HTERT RPE-1 (cell line): ENCODE measurements around the gene KRTAP5-9.
"Not testable (repeated sequence)": the region's sequence is repeated elsewhere in the genome, so short reads cannot be mapped to it uniquely, and the experiment has no call there.

ENCODE experiments used
- in situ Hi-C: fragments of 300-500 bp; cut with MboI; formaldehyde crosslinking; loops from 4 replicates; pipeline ENCODE4 v1.14.3; 2020; ENCODE audit warnings: low sequenced_read_pairs

Gene KRTAP5-9

DNA sequence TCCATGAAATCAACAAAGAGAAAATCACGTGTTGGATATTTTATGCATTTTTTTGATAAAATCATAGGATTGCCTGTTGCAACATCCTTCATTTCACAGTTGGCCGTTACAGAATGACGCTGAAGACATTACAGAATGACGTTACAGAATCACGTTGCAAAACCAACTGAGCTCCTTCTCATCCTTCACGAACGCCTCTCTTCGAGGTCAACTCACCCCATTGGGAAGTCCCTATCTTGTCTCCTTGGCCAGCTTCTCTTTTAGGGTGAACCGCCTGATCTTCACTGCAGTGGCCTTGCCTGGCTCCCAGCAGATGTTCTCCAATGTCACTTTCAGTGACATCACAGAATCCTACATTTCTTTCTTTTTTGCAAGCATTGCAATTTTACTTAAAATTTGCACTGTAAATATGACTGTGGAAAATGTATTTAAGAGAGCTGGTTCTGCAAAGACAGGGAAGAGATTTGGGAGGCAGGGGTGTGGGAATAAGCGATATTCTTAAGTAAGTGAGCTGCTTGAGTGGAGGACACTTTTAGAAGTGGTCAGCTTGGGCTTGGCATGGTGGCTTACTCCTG lies 16.1 kb upstream of the KRTAP5-9 start:
- in situ Hi-C loops, result no loop called here

- in situ Hi-C loops, result not testable (repeated sequence)
These were observed 13.3 kb upstream of the KRTAP5-9 start for GRCh38 chr11:71534711-71535608.

DNA sequence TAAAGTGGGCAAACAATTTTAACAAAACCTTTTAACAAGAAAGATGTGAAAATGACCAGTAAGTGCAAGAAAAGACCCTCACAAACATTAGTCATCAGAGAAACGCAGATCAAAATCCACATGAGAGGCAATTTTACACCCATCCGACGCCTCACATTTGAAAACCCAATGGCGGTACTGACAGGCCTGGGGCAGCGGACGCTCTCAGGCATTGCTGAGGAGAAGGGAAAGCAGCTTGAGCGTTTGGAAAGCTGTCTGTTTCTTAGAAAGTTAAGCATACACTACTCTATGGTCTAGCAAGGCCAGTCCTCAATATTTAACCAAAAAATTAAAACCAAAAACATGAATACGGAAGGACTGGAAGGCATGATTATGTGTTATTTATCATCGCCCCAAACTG lies 12.4 kb upstream of the KRTAP5-9 start:
- in situ Hi-C loops, result no loop called here

DNA sequence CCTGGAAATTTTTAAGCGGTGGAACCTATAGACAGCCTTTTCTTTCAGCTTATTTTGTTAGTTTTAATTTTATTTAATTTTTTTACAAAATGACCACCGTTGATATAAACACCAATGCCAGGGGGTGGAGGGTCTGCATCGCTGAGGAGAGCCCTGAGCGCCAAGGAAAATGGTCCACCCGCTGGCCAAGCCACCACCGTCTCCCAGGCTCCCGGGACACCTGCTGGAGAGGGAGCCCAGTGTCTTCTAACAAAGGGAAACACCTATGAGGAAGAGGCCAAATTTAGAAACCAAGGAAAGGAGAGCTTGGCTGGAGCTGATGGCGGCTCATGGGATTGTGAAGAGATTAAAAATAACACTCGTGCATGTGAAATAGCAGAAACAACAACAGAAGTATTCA lies 10.7 kb upstream of the KRTAP5-9 start:
- in situ Hi-C loops, result no loop called here

GRCh38 chr11:71537977-71538665 lies 10.1 kb upstream of the KRTAP5-9 start, which contains the start of gene KRTAP5-8:
TSS of gene KRTAP5-8 (plus strand) at chr11:71538025. CDS start at chr11:71538056, 31 bp downstream.
- in situ Hi-C loops, result not testable (repeated sequence)

DNA sequence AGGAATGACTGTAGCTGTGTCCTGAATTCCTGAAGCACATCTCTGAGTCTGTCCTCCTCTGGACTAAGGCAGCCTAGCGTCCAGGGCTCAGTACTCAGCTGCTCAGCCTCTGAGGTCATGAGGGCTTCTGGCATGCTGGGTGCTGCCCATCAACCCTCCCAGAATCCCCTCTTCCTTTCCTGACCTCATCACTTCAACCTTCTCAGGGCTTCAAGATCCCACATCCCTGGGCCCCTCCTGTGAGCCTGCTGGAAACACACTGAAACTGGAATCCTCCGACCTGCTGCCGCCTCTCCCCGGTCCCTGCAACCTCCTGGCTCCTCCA lies 9.6 kb upstream of the KRTAP5-9 start:
- in situ Hi-C loops, result no loop called here

DNA sequence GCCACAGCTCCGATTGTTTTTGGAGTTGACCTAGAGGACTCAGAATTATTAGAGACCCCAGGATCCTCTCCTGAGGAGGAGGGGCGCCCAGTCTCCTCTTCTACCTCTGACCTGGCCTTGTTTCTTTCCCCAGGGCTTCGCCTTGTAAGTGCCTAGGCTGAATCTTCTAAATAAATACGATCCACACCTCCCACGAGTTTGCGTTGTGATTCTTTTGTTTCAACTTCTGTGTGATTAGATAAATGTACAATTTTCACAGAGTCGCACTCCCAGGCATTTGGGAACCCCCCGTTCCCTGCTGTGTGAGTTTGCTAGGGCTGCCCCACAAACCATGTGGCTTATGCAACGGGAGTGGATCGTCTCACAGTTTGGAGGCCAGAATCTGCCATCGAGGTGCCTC lies 9.2 kb upstream of the KRTAP5-9 start:
- in situ Hi-C loops, result no loop called here

GRCh38 chr11:71539971-71540370 lies 8.2 kb upstream of the KRTAP5-9 start:
- in situ Hi-C loops, result not testable (repeated sequence)

- in situ Hi-C loops, result not testable (repeated sequence)
These were observed 7.5 kb upstream of the KRTAP5-9 start for GRCh38 chr11:71540521-71541304.

GRCh38 chr11:71542382-71542781 lies 5.8 kb upstream of the KRTAP5-9 start:
- in situ Hi-C loops, result no loop called here

- in situ Hi-C loops, result no loop called here
These were observed 5.1 kb upstream of the KRTAP5-9 start for GRCh38 chr11:71542879-71543777.

- in situ Hi-C loops, result no loop called here
These were observed 4.4 kb upstream of the KRTAP5-9 start for GRCh38 chr11:71543866-71544265.

DNA sequence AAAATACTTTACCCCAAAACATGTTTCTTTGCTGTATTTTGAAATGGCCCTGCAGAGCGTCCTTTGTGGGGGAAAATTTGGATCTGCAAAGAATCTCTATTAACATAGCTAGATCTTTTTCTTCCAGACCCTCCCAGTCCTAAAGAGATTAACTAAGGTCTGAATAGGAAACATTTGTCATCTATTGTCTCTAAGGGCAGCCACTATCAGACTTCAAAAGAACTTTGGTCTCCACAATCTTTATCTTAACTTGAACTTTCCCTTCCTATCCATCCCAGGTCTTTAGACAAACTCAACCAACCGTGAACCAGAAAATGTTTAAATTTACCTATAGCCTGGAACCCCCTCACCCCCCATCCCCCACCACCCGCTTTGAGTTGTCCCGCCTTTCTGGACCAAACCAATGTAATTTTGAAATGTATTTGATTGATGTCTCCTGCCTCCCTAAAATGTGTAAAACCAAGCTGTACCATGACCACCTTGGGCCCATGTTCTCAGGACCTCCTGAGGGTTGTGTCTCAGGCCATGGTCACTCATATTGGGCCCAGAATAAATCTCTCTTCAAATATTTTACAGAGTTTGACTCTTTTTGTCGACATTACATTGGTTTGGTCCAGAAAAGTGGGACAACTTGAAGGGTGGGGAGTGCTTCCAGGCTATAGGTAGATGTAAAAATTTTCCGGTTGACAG lies 3.5 kb upstream of the KRTAP5-9 start:
- in situ Hi-C loops, result no loop called here

DNA sequence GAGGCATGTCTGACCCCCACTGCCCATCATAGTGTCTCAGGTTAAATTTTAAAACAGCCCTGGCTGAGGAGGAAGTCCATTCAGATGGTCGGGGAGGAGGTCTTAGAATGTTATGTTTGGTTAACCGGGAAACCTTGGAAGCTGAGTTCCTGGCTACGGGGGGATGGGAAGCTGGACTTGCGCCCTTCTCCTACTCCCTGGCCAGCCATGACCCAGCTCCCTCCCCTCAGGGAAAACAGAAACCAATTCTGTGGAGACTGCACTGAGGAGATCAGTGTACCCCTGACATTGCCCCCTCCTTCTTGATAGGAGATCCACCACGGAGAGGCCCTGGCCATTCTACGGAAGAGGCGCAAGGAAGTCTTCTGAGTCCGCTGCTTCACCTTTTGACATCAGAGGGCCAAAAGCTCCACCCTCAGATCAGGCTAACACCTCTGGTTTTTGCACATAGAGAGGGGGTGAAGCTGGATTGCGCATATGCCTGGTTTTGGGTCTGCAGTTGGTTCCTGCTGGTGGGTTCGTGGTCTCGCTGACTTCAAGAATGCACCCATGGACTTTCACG lies 2.7 kb upstream of the KRTAP5-9 start:
- in situ Hi-C loops, result no loop called here

- in situ Hi-C loops, result no loop called here
These were observed 514 bp downstream of the KRTAP5-9 start for GRCh38 chr11:71548716-71549151.

- in situ Hi-C loops, result no loop called here
These were observed 3.5 kb downstream of the KRTAP5-9 start for GRCh38 chr11:71551711-71552110.

GRCh38 chr11:71554996-71555395 lies 6.8 kb downstream of the KRTAP5-9 start:
- in situ Hi-C loops, result no loop called here

DNA sequence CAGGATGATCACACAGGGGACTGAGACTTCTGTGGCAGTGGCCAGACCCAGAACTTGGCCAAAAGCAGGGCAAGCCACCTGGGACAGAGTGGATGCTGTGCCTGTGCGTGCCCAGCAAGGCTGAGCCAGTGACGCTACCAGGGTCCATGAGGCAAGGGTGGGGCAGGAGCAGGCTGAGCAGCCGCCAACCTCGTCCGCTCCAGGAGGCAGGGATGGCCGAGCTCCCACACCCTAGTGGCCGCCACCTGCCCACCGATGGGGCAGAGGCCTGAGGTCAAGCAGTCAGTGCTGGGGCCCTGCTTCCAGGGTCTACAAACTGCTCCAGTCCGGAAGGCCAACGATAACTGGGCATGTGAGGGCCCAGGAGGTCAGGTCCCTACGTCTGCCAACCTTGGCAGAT lies 7.3 kb downstream of the KRTAP5-9 start:
- in situ Hi-C loops, result no loop called here

DNA sequence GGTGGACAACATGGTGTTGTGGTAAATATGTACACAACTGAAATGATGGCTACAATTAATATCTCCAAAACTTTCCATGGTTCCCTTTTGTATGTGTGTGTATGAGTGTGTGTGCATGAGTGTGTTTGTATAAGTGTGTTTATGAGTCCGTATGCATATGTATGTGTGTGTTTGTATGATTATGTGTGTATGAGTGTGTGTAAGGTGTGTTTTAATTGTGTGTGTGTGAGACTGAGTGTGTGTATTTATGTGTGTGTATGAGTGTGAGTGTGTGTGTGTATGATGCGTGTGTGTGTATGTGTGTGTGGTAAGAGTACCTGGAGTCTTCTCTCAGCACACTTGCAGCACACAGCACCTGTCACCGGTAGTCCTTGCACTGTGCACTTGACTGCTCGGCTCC lies 7.8 kb downstream of the KRTAP5-9 start:
- in situ Hi-C loops, result no loop called here
